ENCODE measurements around the gene USP22. TPM values are rescaled to one million over a fixed set of nuclear protein-coding genes. Genes with fewer than 3 reads are reported as not detected.

USP22 gene
- total RNA-seq, 2 experiments from 2014 or later, result 194 to 217 TPM

DNA sequence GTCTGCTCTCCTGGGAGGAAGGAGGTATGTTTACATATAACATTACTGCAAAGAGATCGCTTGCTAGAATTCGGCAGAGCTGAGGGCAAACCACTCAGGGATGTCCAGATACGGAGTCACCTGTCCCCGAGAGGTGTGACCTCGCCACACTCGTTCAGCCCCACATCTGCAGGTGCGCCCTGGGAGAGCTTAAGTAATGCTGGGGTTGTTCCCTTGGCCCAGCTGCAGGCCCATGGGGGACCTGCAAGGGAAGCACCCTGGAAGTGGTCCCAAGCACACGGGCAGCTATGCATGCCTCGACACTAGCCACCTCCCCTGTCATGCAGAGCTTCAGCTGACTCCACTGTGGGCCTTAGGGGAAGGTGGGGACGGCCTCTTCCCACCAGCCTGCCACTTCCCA is 22.2 kb downstream of the USP22 start:
- Mint-ChIP-seq H3K27ac (no peak overlapping the region), H3K4me3 (no peak overlapping the region), H3K4me1 (ENCODE audit: low read depth) (peaks cover 42% of the 10 kb centered on the region), H3K27me3 (no peaks in the 10 kb centered on the region), H3K36me3 (ENCODE audit: low read depth) (peaks cover 93% of the 10 kb centered on the region), H3K9me3 (no peaks in the 10 kb centered on the region)
- Histone ChIP-seq H3K27me3 (ENCODE audit: control insufficient read depth in 1 of 2, insufficient read depth in 2 of 2, low read length in 2 of 2) (no peaks in the 10 kb centered on the region), H3K27ac (ENCODE audit: low read depth in 1 of 2, low read length in 2 of 2) (no peak overlapping the region), H3K9me3 (ENCODE audit: control insufficient read depth in 1 of 2, insufficient read depth in 1 of 2, low read length in 2 of 2) (no peaks in the 10 kb centered on the region), H3K4me3 (ENCODE audit: low read length) (no peak overlapping the region), H3K4me1 (ENCODE audit: insufficient read depth, low read length) (peaks cover 21% of the 10 kb centered on the region), H3K36me3 (ENCODE audit: insufficient read depth, low read length) (peaks cover 91% of the 10 kb centered on the region)
- DNase-seq, result no peak
- intact Hi-C loops (cut with DNase I, micrococcal nuclease), result loop anchor here in 1 of 2 experiments (1.0 to 5.0 kb wide), 3 partner anchors 23 to 492 kb away; partner anchors contain the start of gene USP22
- ChIA-PET CTCF (interaction anchor here (0.6 to 1.6 kb wide), 3 partner anchors 13 to 79 kb away, joined by 4 to 10 read pairs (median 4); no protein-coding TSS in a partner anchor), POLR2A (interaction anchor here (1.4 kb wide), 1 partner anchor 23 kb away, joined by 7 read pairs; the partner anchor contains the start of gene USP22)
- TF ChIP-seq, protein P1, sequence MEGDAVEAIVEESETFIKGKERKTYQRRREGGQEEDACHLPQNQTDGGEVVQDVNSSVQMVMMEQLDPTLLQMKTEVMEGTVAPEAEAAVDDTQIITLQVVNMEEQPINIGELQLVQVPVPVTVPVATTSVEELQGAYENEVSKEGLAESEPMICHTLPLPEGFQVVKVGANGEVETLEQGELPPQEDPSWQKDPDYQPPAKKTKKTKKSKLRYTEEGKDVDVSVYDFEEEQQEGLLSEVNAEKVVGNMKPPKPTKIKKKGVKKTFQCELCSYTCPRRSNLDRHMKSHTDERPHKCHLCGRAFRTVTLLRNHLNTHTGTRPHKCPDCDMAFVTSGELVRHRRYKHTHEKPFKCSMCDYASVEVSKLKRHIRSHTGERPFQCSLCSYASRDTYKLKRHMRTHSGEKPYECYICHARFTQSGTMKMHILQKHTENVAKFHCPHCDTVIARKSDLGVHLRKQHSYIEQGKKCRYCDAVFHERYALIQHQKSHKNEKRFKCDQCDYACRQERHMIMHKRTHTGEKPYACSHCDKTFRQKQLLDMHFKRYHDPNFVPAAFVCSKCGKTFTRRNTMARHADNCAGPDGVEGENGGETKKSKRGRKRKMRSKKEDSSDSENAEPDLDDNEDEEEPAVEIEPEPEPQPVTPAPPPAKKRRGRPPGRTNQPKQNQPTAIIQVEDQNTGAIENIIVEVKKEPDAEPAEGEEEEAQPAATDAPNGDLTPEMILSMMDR (IDR thresholded peaks at IDR 0.05), result no peak
- ATAC-seq (ENCODE audit: poor library complexity), result no peak

DNA sequence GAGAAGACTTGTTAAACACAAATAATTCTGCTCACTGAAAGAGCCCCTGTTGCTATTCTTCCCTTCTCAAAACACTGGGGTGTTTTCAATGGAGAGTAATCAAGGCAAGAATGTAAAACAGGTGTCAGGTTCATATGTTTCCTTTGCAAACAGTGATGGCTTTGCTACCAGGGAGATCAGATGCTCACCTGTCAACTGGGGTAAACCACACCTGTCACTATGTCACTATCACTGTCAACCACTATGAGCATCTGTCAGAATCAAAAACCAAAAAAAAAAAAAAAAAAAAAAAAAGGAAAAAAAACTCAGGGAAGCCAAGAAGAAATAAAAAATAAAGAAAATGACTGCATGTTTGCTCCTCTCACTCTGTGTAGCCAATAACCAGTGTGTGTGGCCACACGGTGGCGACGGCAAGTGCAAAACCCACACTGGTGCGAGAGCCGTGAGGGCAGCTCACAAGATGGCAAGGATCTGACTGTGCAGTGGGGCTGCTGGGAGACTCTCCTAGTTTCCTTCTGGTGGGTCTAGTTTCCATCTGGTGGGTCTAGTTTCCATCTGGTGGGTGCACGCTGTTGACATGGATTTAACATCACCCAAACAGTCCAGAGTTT is 22.7 kb downstream of the USP22 start:
- POLR2A ChIA-PET, result interaction anchor here (1.4 kb wide), 1 partner anchor 23 kb away, joined by 7 read pairs; the partner anchor contains the start of gene USP22
- no peak overlapping the region for H3K27ac ChIP-seq (ENCODE audit: low read depth in 1 of 2, low read length in 2 of 2)
- H3K9me3 ChIP-seq (ENCODE audit: control insufficient read depth in 1 of 2, insufficient read depth in 1 of 2, low read length in 2 of 2), result no peaks in the 10 kb centered on the region
- H3K27me3 ChIP-seq (ENCODE audit: control insufficient read depth in 1 of 2, insufficient read depth in 2 of 2, low read length in 2 of 2), result no peaks in the 10 kb centered on the region
- ATAC-seq (ENCODE audit: poor library complexity), result peak; percentile 74
- peaks cover 91% of the 10 kb centered on the region for H3K36me3 ChIP-seq (ENCODE audit: insufficient read depth, low read length)
- no peak overlapping the region for H3K4me3 ChIP-seq (ENCODE audit: low read length)
- H3K4me1 ChIP-seq (ENCODE audit: insufficient read depth, low read length), result peaks cover 21% of the 10 kb centered on the region
- DNase-seq, result peak in 10 of 14 experiments; percentile 27 to 72 (median 40)
- H3K27me3 Mint-ChIP-seq, result no peaks in the 10 kb centered on the region
- H3K4me1 Mint-ChIP-seq (ENCODE audit: low read depth), result peaks cover 37% of the 10 kb centered on the region
- peaks cover 93% of the 10 kb centered on the region for H3K36me3 Mint-ChIP-seq (ENCODE audit: low read depth)
- TF ChIP-seq, protein P1 (IDR thresholded peaks at IDR 0.05), result no peak
- H3K4me3 Mint-ChIP-seq, result no peak overlapping the region
- CTCF ChIA-PET, result interaction anchor here (0.6 to 1.6 kb wide), 3 partner anchors 14 to 79 kb away, joined by 4 to 10 read pairs (median 4); no protein-coding TSS in a partner anchor
- no peaks in the 10 kb centered on the region for H3K9me3 Mint-ChIP-seq
- H3K27ac Mint-ChIP-seq, result peak overlapping the region; percentile 47
- intact Hi-C loops (cut with DNase I, micrococcal nuclease), result loop anchor here in 1 of 2 experiments (1.0 to 5.0 kb wide), 3 partner anchors 23 to 492 kb away; partner anchors contain the start of gene USP22

DNA sequence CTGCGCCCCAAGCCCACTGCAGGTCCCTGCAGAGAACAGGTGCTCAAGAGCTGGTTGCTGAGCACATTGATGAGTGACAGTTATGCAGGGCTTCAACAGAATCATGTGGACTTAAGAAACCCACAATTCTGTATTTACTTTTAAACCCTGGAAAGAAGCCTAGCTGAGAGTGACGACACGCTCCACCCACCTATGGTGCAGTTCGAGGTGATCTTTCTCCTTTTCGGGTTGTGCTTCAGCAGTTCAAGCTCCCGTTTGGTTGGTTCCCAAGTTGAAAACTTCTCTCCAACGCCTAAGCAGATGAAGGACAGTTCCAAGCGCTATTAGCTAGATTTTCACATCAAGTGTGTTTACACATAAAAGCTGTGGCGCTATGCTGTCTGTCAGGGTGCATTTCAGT is 23.9 kb downstream of the USP22 start:
- TF ChIP-seq, protein P1 (IDR thresholded peaks at IDR 0.05), result no peak
- no peak overlapping the region for H3K27ac Mint-ChIP-seq
- Histone ChIP-seq H3K4me1 (ENCODE audit: insufficient read depth, low read length) (peaks cover 12% of the 10 kb centered on the region), H3K27me3 (ENCODE audit: control insufficient read depth in 1 of 2, insufficient read depth in 2 of 2, low read length in 2 of 2) (no peaks in the 10 kb centered on the region), H3K4me3 (ENCODE audit: low read length) (no peak overlapping the region), H3K36me3 (ENCODE audit: insufficient read depth, low read length) (peaks cover 91% of the 10 kb centered on the region), H3K9me3 (ENCODE audit: control insufficient read depth in 1 of 2, insufficient read depth in 1 of 2, low read length in 2 of 2) (no peaks in the 10 kb centered on the region), H3K27ac (ENCODE audit: low read depth in 1 of 2, low read length in 2 of 2) (no peak overlapping the region)
- no peak for DNase-seq
- H3K27me3 Mint-ChIP-seq, result no peaks in the 10 kb centered on the region
- no peaks in the 10 kb centered on the region for H3K9me3 Mint-ChIP-seq
- CTCF ChIA-PET, result no interaction called here
- ATAC-seq (ENCODE audit: poor library complexity), result no peak
- H3K4me3 Mint-ChIP-seq, result no peak overlapping the region
- intact Hi-C loops (cut with DNase I, micrococcal nuclease), result no loop called here
- peaks cover 93% of the 10 kb centered on the region for H3K36me3 Mint-ChIP-seq (ENCODE audit: low read depth)
- POLR2A ChIA-PET, result no interaction called here
- H3K4me1 Mint-ChIP-seq (ENCODE audit: low read depth), result peaks cover 25% of the 10 kb centered on the region

All from CD4-positive, alpha-beta T cell (primary cell).